ENCODE data around the gene CNPY4.

The CNPY4 gene

GRCh38 chr7:100148559-100149328, 29.3 kb downstream of the CNPY4 start, which contains the start of gene LAMTOR4:
Gene LAMTOR4, plus strand, starts transcription at chr7:100148918. Its CDS starts 55 bp downstream, at chr7:100148973.
- FAIRE-seq, result peak; percentile 99

- no peak for FAIRE-seq
Measured at GRCh38 chr7:100152404-100152803, 33.0 kb downstream of the CNPY4 start.

GRCh38 chr7:100152937-100153666, 33.7 kb downstream of the CNPY4 start:
- FAIRE-seq, result no peak

- no peak for FAIRE-seq
Measured at GRCh38 chr7:100153708-100154535, 34.5 kb downstream of the CNPY4 start.

- no peak for FAIRE-seq
Measured at GRCh38 chr7:100154651-100155491, 35.4 kb downstream of the CNPY4 start.

- no peak for FAIRE-seq
Measured at GRCh38 chr7:100155553-100156317, 36.3 kb downstream of the CNPY4 start.

GRCh38 chr7:100156331-100157068, 37.1 kb downstream of the CNPY4 start:
- no peak for FAIRE-seq

- FAIRE-seq, result no peak
Measured at GRCh38 chr7:100157069-100157333, 37.6 kb downstream of the CNPY4 start.

GRCh38 chr7:100157334-100158228, 38.1 kb downstream of the CNPY4 start:
- FAIRE-seq, result no peak

- no peak for FAIRE-seq
Measured at GRCh38 chr7:100158229-100159098, 39.0 kb downstream of the CNPY4 start, which contains the start of gene TRAPPC14. Gene TRAPPC14, minus strand, starts transcription at chr7:100158723. Its CDS starts 224 bp downstream, at chr7:100158499.

- no peak for FAIRE-seq
Measured at GRCh38 chr7:100159099-100159623, 39.7 kb downstream of the CNPY4 start.

GRCh38 chr7:100160067-100160466, 40.6 kb downstream of the CNPY4 start:
- no peak for FAIRE-seq

GRCh38 chr7:100163006-100163531, 43.6 kb downstream of the CNPY4 start:
- no peak for FAIRE-seq

- FAIRE-seq, result no peak
Measured at GRCh38 chr7:100163871-100164270, 44.4 kb downstream of the CNPY4 start.

- FAIRE-seq, result no peak
Measured at GRCh38 chr7:100166317-100166940, 47.0 kb downstream of the CNPY4 start.

GRCh38 chr7:100166970-100167911, 47.8 kb downstream of the CNPY4 start:
- no peak for FAIRE-seq

- FAIRE-seq, result no peak
Measured at GRCh38 chr7:100167912-100168323, 48.5 kb downstream of the CNPY4 start.

Data from A204.1 (cell line).